IMR-90 (cell line): ENCODE data around the gene ADCY1. TPM values are rescaled to one million over a fixed set of nuclear protein-coding genes. Genes with fewer than 3 reads are reported as not detected.
A peak's percentile ranks its signal among the peaks of the same experiment; 100 is the strongest.

Experiments
- ATAC-seq: fragments of 200-7000 bp; cut with Tn5 transposase; 2 replicates; pipeline ENCODE4 v1.9.1; 2020; ENCODE audit warnings: low read depth, mild to moderate bottlenecking, moderate library complexity
- BruUV-seq: library from RNA; stranded (reverse); fragments of 400-500 nt; replicated peaks from 2 replicates; lab custom pipeline; 2021; lab: Mats Ljungman, UMichigan
- CTCF ChIA-PET: fragments of 300-600 bp; formaldehyde crosslinking; extraction: SDS; loops from one replicate; lab custom pipeline; 2021; ENCODE audit warnings: antibody characterized with exemption; lab: Yijun Ruan, JAX
- POLR2A ChIA-PET: fragments of 300-600 bp; sonication (Branson Sonifier 250); formaldehyde crosslinking; loops from one replicate; lab custom pipeline; 2022; ENCODE audit warnings: antibody characterized with exemption; ENCODE audit not compliant: unreplicated experiment; lab: Charles Lee
- DNase-seq: peaks from one replicate; pipeline ENCODE4 v3.0.0; 2013
- H2AFZ ChIP-seq: replicated peaks from 2 replicates; pipeline ENCODE3; 2013; ENCODE audit warnings: low read length, mild to moderate bottlenecking; ENCODE audit not compliant: poor library complexity
- H2AK5ac ChIP-seq: 2 replicates; pipeline ENCODE4 v1.6.1; 2013; ENCODE audit warnings: low read depth, low read length, inconsistent platforms
- H2AK9ac ChIP-seq: replicated peaks from 2 replicates; pipeline ENCODE3; 2013; ENCODE audit warnings: mild to moderate bottlenecking, low read depth, low read length, moderate library complexity; ENCODE audit not compliant: poor library complexity
- H2BK120ac ChIP-seq: 2 replicates; pipeline ENCODE4 v1.6.1; 2013; ENCODE audit warnings: low read depth, low read length, inconsistent platforms
- H2BK15ac ChIP-seq: 3 replicates; pipeline ENCODE4 v1.6.1; 2013; ENCODE audit warnings: low read depth, low read length, inconsistent platforms
- H2BK20ac ChIP-seq: 2 replicates; pipeline ENCODE4 v1.6.1; 2013; ENCODE audit warnings: low read depth, mild to moderate bottlenecking, inconsistent platforms, low read length, moderate library complexity
- H2BK5ac ChIP-seq: 2 replicates; pipeline ENCODE4 v1.6.1; 2013; ENCODE audit warnings: mild to moderate bottlenecking, low read depth, low read length, inconsistent platforms; ENCODE audit not compliant: poor library complexity, severe bottlenecking
- H3K14ac ChIP-seq: replicated peaks from 2 replicates; pipeline ENCODE4 v1.6.1; 2013; ENCODE audit warnings: low read depth, low read length, inconsistent platforms
- H3K18ac ChIP-seq: 2 replicates; pipeline ENCODE4 v1.6.1; 2013; ENCODE audit warnings: low read depth, low read length, control low read depth
- H3K23ac ChIP-seq: 2 replicates; pipeline ENCODE4 v1.6.1; 2013; ENCODE audit warnings: low read depth, low read length, inconsistent platforms
- H3K27ac ChIP-seq: 2 replicates; pipeline ENCODE4 v1.5.1; 2013; ENCODE audit warnings: mild to moderate bottlenecking, control low read depth, low read length; ENCODE audit not compliant: insufficient read depth
- H3K27me3 ChIP-seq: 2 replicates; pipeline ENCODE4 v1.6.1; 2013; ENCODE audit warnings: low read length; ENCODE audit not compliant: control insufficient read depth, insufficient read depth
- H3K36me3 ChIP-seq: 2 replicates; pipeline ENCODE4 v1.6.1; 2013; ENCODE audit warnings: low read length, mixed read lengths; ENCODE audit not compliant: control insufficient read depth, insufficient read depth
- H3K4ac ChIP-seq: 2 replicates; pipeline ENCODE4 v1.6.1; 2013; ENCODE audit warnings: low read depth, low read length, inconsistent platforms
- H3K4me1 ChIP-seq: 2 replicates; pipeline ENCODE4 v1.6.1; 2013; ENCODE audit warnings: low read length, mixed read lengths; ENCODE audit not compliant: control insufficient read depth, insufficient read depth
- H3K4me2 ChIP-seq: 2 replicates; pipeline ENCODE4 v1.6.1; 2013; ENCODE audit warnings: low read depth, mild to moderate bottlenecking, control low read depth, low read length, moderate library complexity
- H3K4me3 ChIP-seq: 2 replicates; pipeline ENCODE4 v1.5.1; 2013; ENCODE audit warnings: low read depth, mild to moderate bottlenecking, control low read depth, low read length, moderate library complexity; ENCODE audit not compliant: insufficient read depth
- H3K56ac ChIP-seq: 2 replicates; pipeline ENCODE4 v1.6.1; 2013; ENCODE audit warnings: low read length, inconsistent platforms; ENCODE audit not compliant: insufficient read depth; ENCODE audit errors: extremely low read depth
- H3K79me1 ChIP-seq, 2 experiments: 2 replicates each; pipeline ENCODE4 v1.6.1; 2013; ENCODE audit warnings: low read length in 2 of 2, inconsistent platforms in 1 of 2, low read depth in 1 of 2
- H3K9ac ChIP-seq: 2 replicates; pipeline ENCODE4 v1.6.1; 2013; ENCODE audit warnings: low read depth, low read length, control low read depth
- H3K9me1 ChIP-seq: 2 replicates; pipeline ENCODE4 v1.6.1; 2013; ENCODE audit warnings: low read length, inconsistent platforms; ENCODE audit not compliant: insufficient read depth
- H3K9me3 ChIP-seq: 2 replicates; pipeline ENCODE4 v1.6.1; 2013; ENCODE audit warnings: low read length; ENCODE audit not compliant: control insufficient read depth, insufficient read depth
- H4K20me1 ChIP-seq: 2 replicates; pipeline ENCODE4 v1.6.1; 2013; ENCODE audit warnings: low read length, inconsistent platforms; ENCODE audit not compliant: insufficient read depth
- H4K5ac ChIP-seq: 2 replicates; pipeline ENCODE4 v1.6.1; 2013; ENCODE audit warnings: mild to moderate bottlenecking, low read depth, low read length, control low read depth
- H4K8ac ChIP-seq, 2 experiments: 2 replicates each; pipeline ENCODE4 v1.6.1; 2013; ENCODE audit warnings: low read depth in 2 of 2, low read length in 2 of 2, control low read depth in 1 of 2, inconsistent platforms in 1 of 2
- H4K91ac ChIP-seq: 2 replicates; pipeline ENCODE4 v1.6.1; 2013; ENCODE audit warnings: low read depth, low read length, inconsistent platforms; ENCODE audit not compliant: insufficient read depth
- BHLHE40 ChIP-seq: fragments of 150-350 bp; IDR thresholded peaks from 2 replicates; pipeline ENCODE4 v1.6.1; 2016; ENCODE audit warnings: mild to moderate bottlenecking, low read depth, low read length
- CHD1 ChIP-seq: IDR thresholded peaks from 2 replicates; pipeline ENCODE4 v1.6.1; 2012; ENCODE audit warnings: low read depth, low read length, improper control_type of control experiment
- ELK1 ChIP-seq: fragments of 150-350 bp; IDR thresholded peaks from 2 replicates; pipeline ENCODE4 v1.6.1; 2016; ENCODE audit warnings: low read depth, mild to moderate bottlenecking, low read length, moderate library complexity, borderline replicate concordance
- MAFK ChIP-seq: IDR thresholded peaks from 2 replicates; pipeline ENCODE4 v1.6.1; 2012; ENCODE audit warnings: low read depth, low read length, improper control_type of control experiment
- MXI1 ChIP-seq: IDR thresholded peaks from 2 replicates; pipeline ENCODE4 v1.6.1; 2012; ENCODE audit warnings: low read depth, mild to moderate bottlenecking, low read length, moderate library complexity, borderline replicate concordance
- POLR2A ChIP-seq: IDR thresholded peaks from 2 replicates; pipeline ENCODE4 v1.6.1; 2012; ENCODE audit warnings: mild to moderate bottlenecking, low read depth, low read length
- RAD21 ChIP-seq: IDR thresholded peaks from 2 replicates; pipeline ENCODE4 v1.6.1; 2012; ENCODE audit warnings: low read length, improper control_type of control experiment
- RCOR1 ChIP-seq: IDR thresholded peaks from 2 replicates; pipeline ENCODE4 v1.6.1; 2012; ENCODE audit warnings: mild to moderate bottlenecking, low read length, improper control_type of control experiment; ENCODE audit not compliant: insufficient replicate concordance
- WGBS, 2 experiments: methylation state at CpG; one replicate each; pipeline versions ENCODE4 v1.1.5 to v1.1.7; 2013; ENCODE audit warnings: missing lambda C conversion rate in 2 of 2; ENCODE audit not compliant: insufficient read length in 1 of 2; ENCODE audit errors: extremely low coverage in 2 of 2; 5-methylcytosine and 5-hydroxymethylcytosine counted together
- dilution Hi-C: fragments of 300-500 bp; cut with HindIII; formaldehyde crosslinking; loops from one replicate; pipeline ENCODE4 v1.14.3; 2018; ENCODE audit warnings: low sequenced_read_pairs; ENCODE audit not compliant: unreplicated experiment
- in situ Hi-C: fragments of 300-500 bp; cut with MboI; formaldehyde crosslinking; loops from 3 replicates; pipeline ENCODE4 v1.14.3; 2019; ENCODE audit warnings: low sequenced_read_pairs, inconsistent platforms, mixed read lengths
- intact Hi-C: fragments of 100-400 bp; cut with micrococcal nuclease; formaldehyde crosslinking; loops from 2 replicates; pipeline ENCODE4 v1.10.0; 2022
- polyA plus RNA-seq, 3 experiments: library from polyadenylated mRNA; depleted of rRNA; stranded (reverse); fragments of >200 nt; gene quantifications; 2 replicates each; pipeline ENCODE4 v1.2.3, GENCODE V29; 2012; ENCODE audit warnings: low replicate concordance in 1 of 3
- total RNA-seq: library from RNA; depleted of rRNA; stranded (reverse); fragments of >200 nt; gene quantifications from 2 replicates; pipeline ENCODE4 v1.2.3, GENCODE V29; 2012

Gene ADCY1
- total and polyA plus RNA-seq, 2 of the 4 experiments (the other 2 are of a cell fraction), result 0.18 to 0.24 TPM

- WGBS, 2 experiments, result 71% methylated on average over 3 of the region's 6 CpGs; no CpG with 5 or more reads in 1 of the 2 experiments
- Histone ChIP-seq H4K5ac (no peak overlapping the region), H3K9ac (no peak overlapping the region), H2BK120ac (no peak overlapping the region), H3K18ac (no peak overlapping the region), H3K4me2 (no peak overlapping the region), H3K14ac (no peak overlapping the region), H2AK9ac (peak overlapping the region; percentile 10), H3K56ac (no peak overlapping the region), H4K8ac (no peak overlapping the region), H3K36me3 (no peaks in the 10 kb centered on the region), H2BK15ac (no peak overlapping the region), H3K4me1 (no peaks in the 10 kb centered on the region), H3K9me3 (no peaks in the 10 kb centered on the region), H3K23ac (no peak overlapping the region), H4K20me1 (no peaks in the 10 kb centered on the region), H3K27ac (no peak overlapping the region), H2AK5ac (no peak overlapping the region), H3K4ac (no peak overlapping the region), H2BK20ac (no peak overlapping the region), H2BK5ac (no peak overlapping the region), H3K27me3 (peaks cover 9% of the 10 kb centered on the region), H3K4me3 (no peak overlapping the region), H3K79me1 (no peaks in the 10 kb centered on the region), H2AFZ (no peak overlapping the region), H3K9me1 (no peaks in the 10 kb centered on the region; the same call in 1 of the 2 replicates), H4K91ac (no peak overlapping the region)
- BruUV-seq, result no TSS peak
- ChIA-PET CTCF (no interaction called here), POLR2A (no interaction called here)
- dilution Hi-C loops, result no loop called here
- in situ Hi-C loops, result no loop called here
- no peak for TF ChIP-seq RAD21
- TF ChIP-seq BHLHE40, result no peak
- TF ChIP-seq CHD1, result no peak
- TF ChIP-seq ELK1, result no peak
- TF ChIP-seq MAFK, result no peak
- no peak for TF ChIP-seq MXI1
- no peak for TF ChIP-seq RCOR1
- no peak for TF ChIP-seq POLR2A
- ATAC-seq (no peak), DNase-seq (no peak)
- intact Hi-C loops, result no loop called here
Measured at GRCh38 chr7:45646207-45646821, 72.1 kb downstream of the ADCY1 start.
